ENCODE data around the gene DLGAP4.

Gene DLGAP4

GRCh38 chr20:36351937-36352336 is 45.8 kb downstream of the DLGAP4 start:
- no peak overlapping the region for H3K14ac ChIP-seq (ENCODE audit: low read length in 2 of 2)
- peaks cover 39 to 40% of the 10 kb centered on the region in 2 experiments for H3K27me3 ChIP-seq (ENCODE audit: control insufficient read depth in 1 of 2, insufficient read depth in 1 of 2, low read length in 2 of 2)
- H2BK5ac ChIP-seq (ENCODE audit: low read depth, low read length, poor library complexity, severe bottlenecking) = no peak overlapping the region
- no peak overlapping the region for H3K4ac ChIP-seq (ENCODE audit: low read depth in 1 of 2, low read length in 2 of 2)
- WGBS = 80% methylated on average over 6 of the region's 6 CpGs
- no peaks in the 10 kb centered on the region for H3K9me3 ChIP-seq (ENCODE audit: control insufficient read depth, low read length)
- no peak overlapping the region for H3K18ac ChIP-seq (ENCODE audit: low read depth in 1 of 2, low read length in 2 of 2)
- no peak overlapping the region for H3K4me2 ChIP-seq (ENCODE audit: low read length, poor library complexity, severe bottlenecking)
- no peak overlapping the region for H3K4me3 ChIP-seq (ENCODE audit: insufficient read depth in 1 of 2, low read depth in 1 of 2, low read length in 2 of 2)
- H4K8ac ChIP-seq (ENCODE audit: low read length) = no peak overlapping the region
- no peak overlapping the region for H2AK5ac ChIP-seq (ENCODE audit: low read length, severe bottlenecking)
- DNase-seq = no peak
- H3K4me1 ChIP-seq (ENCODE audit: control insufficient read depth, insufficient read depth, low read depth, low read length) = no peaks in the 10 kb centered on the region
- no peak overlapping the region for H3K23ac ChIP-seq (ENCODE audit: low read length in 2 of 2)
- no peaks in the 10 kb centered on the region for H3K36me3 ChIP-seq (ENCODE audit: control insufficient read depth in 1 of 2, insufficient read depth in 2 of 2, low read depth in 1 of 2, low read length in 2 of 2)
- no peak overlapping the region for H4K91ac ChIP-seq (ENCODE audit: low read length)
- H3K79me1 ChIP-seq (replicated peaks; ENCODE audit: low read length, poor library complexity, severe bottlenecking) = no peaks in the 10 kb centered on the region
- H3K27ac ChIP-seq (ENCODE audit: low read length, poor library complexity, severe bottlenecking) = no peak overlapping the region
- no peak overlapping the region for H2BK120ac ChIP-seq (ENCODE audit: low read depth, low read length)
- H3K9ac ChIP-seq (ENCODE audit: low read length) = no peak overlapping the region
- H2BK15ac ChIP-seq (ENCODE audit: low read depth, poor library complexity, severe bottlenecking) = no peak overlapping the region
- no peak overlapping the region for H2AFZ ChIP-seq (ENCODE audit: low read depth, low read length)
- H2BK12ac ChIP-seq (ENCODE audit: low read length in 2 of 2) = no peak overlapping the region

GRCh38 chr20:36352843-36353553 is 46.9 kb downstream of the DLGAP4 start:
- DNase-seq = no peak
- Histone ChIP-seq H4K91ac (ENCODE audit: low read length) (no peak overlapping the region), H3K27ac (ENCODE audit: low read length, poor library complexity, severe bottlenecking) (no peak overlapping the region), H2BK12ac (ENCODE audit: low read length in 2 of 2) (no peak overlapping the region), H4K8ac (ENCODE audit: low read length) (no peak overlapping the region), H3K36me3 (ENCODE audit: control insufficient read depth in 1 of 2, insufficient read depth in 2 of 2, low read depth in 1 of 2, low read length in 2 of 2) (no peaks in the 10 kb centered on the region), H2AFZ (ENCODE audit: low read depth, low read length) (no peak overlapping the region), H3K4me1 (ENCODE audit: control insufficient read depth, insufficient read depth, low read depth, low read length) (no peaks in the 10 kb centered on the region), H3K79me1 (replicated peaks; ENCODE audit: low read length, poor library complexity, severe bottlenecking) (no peaks in the 10 kb centered on the region), H3K4me2 (ENCODE audit: low read length, poor library complexity, severe bottlenecking) (no peak overlapping the region), H2BK120ac (ENCODE audit: low read depth, low read length) (no peak overlapping the region), H3K9me3 (ENCODE audit: control insufficient read depth, low read length) (no peaks in the 10 kb centered on the region), H3K4ac (ENCODE audit: low read depth in 1 of 2, low read length in 2 of 2) (no peak overlapping the region), H3K27me3 (ENCODE audit: control insufficient read depth in 1 of 2, insufficient read depth in 1 of 2, low read length in 2 of 2) (peaks cover 43 to 48% of the 10 kb centered on the region in 2 experiments), H2AK5ac (ENCODE audit: low read length, severe bottlenecking) (no peak overlapping the region), H3K9ac (ENCODE audit: low read length) (no peak overlapping the region), H3K14ac (ENCODE audit: low read length in 2 of 2) (no peak overlapping the region), H3K23ac (ENCODE audit: low read length in 2 of 2) (no peak overlapping the region), H2BK5ac (ENCODE audit: low read depth, low read length, poor library complexity, severe bottlenecking) (no peak overlapping the region), H3K18ac (ENCODE audit: low read depth in 1 of 2, low read length in 2 of 2) (no peak overlapping the region), H2BK15ac (ENCODE audit: low read depth, poor library complexity, severe bottlenecking) (no peak overlapping the region), H3K4me3 (ENCODE audit: insufficient read depth in 1 of 2, low read depth in 1 of 2, low read length in 2 of 2) (no peak overlapping the region)
- 67% methylated on average over 10 of the region's 11 CpGs for WGBS

GRCh38 chr20:36353740-36354139 is 47.6 kb downstream of the DLGAP4 start:
- 72% methylated on average over 9 of the region's 9 CpGs for WGBS

GRCh38 chr20:36355469-36356171 is 49.5 kb downstream of the DLGAP4 start:
- H4K91ac ChIP-seq (ENCODE audit: low read length) = no peak overlapping the region
- no peak overlapping the region for H2BK5ac ChIP-seq (ENCODE audit: low read depth, low read length, poor library complexity, severe bottlenecking)
- H3K14ac ChIP-seq (ENCODE audit: low read length in 2 of 2) = no peak overlapping the region
- no peak for DNase-seq
- no peaks in the 10 kb centered on the region for H3K79me1 ChIP-seq (replicated peaks; ENCODE audit: low read length, poor library complexity, severe bottlenecking)
- H2AFZ ChIP-seq (ENCODE audit: low read depth, low read length) = no peak overlapping the region
- H3K4ac ChIP-seq (ENCODE audit: low read depth in 1 of 2, low read length in 2 of 2) = no peak overlapping the region
- H2AK5ac ChIP-seq (ENCODE audit: low read length, severe bottlenecking) = no peak overlapping the region
- H3K27me3 ChIP-seq (ENCODE audit: control insufficient read depth in 1 of 2, insufficient read depth in 1 of 2, low read length in 2 of 2) = peaks cover 39 to 60% of the 10 kb centered on the region in 2 experiments
- no peak overlapping the region for H3K9ac ChIP-seq (ENCODE audit: low read length)
- H3K4me3 ChIP-seq (ENCODE audit: insufficient read depth in 1 of 2, low read depth in 1 of 2, low read length in 2 of 2) = no peak overlapping the region
- H2BK15ac ChIP-seq (ENCODE audit: low read depth, poor library complexity, severe bottlenecking) = no peak overlapping the region
- no peak overlapping the region for H4K8ac ChIP-seq (ENCODE audit: low read length)
- no peaks in the 10 kb centered on the region for H3K36me3 ChIP-seq (ENCODE audit: control insufficient read depth in 1 of 2, insufficient read depth in 2 of 2, low read depth in 1 of 2, low read length in 2 of 2)
- 85% methylated on average over 4 of the region's 5 CpGs for WGBS
- no peak overlapping the region for H2BK120ac ChIP-seq (ENCODE audit: low read depth, low read length)
- no peaks in the 10 kb centered on the region for H3K4me1 ChIP-seq (ENCODE audit: control insufficient read depth, insufficient read depth, low read depth, low read length)
- no peak overlapping the region for H3K18ac ChIP-seq (ENCODE audit: low read depth in 1 of 2, low read length in 2 of 2)
- no peak overlapping the region for H2BK12ac ChIP-seq (ENCODE audit: low read length in 2 of 2)
- no peak overlapping the region for H3K27ac ChIP-seq (ENCODE audit: low read length, poor library complexity, severe bottlenecking)
- H3K23ac ChIP-seq (ENCODE audit: low read length in 2 of 2) = no peak overlapping the region
- no peak overlapping the region for H3K4me2 ChIP-seq (ENCODE audit: low read length, poor library complexity, severe bottlenecking)
- no peaks in the 10 kb centered on the region for H3K9me3 ChIP-seq (ENCODE audit: control insufficient read depth, low read length)

More at GRCh38 chr20:36353740-36354139, 47.6 kb downstream of the DLGAP4 start:
- Histone ChIP-seq H3K18ac (ENCODE audit: low read depth in 1 of 2, low read length in 2 of 2) (no peak overlapping the region), H3K4me3 (ENCODE audit: insufficient read depth in 1 of 2, low read depth in 1 of 2, low read length in 2 of 2) (no peak overlapping the region), H2BK12ac (ENCODE audit: low read length in 2 of 2) (no peak overlapping the region), H3K14ac (ENCODE audit: low read length in 2 of 2) (no peak overlapping the region), H3K4ac (ENCODE audit: low read depth in 1 of 2, low read length in 2 of 2) (no peak overlapping the region), H2BK15ac (ENCODE audit: low read depth, poor library complexity, severe bottlenecking) (no peak overlapping the region), H2BK120ac (ENCODE audit: low read depth, low read length) (no peak overlapping the region), H2AK5ac (ENCODE audit: low read length, severe bottlenecking) (no peak overlapping the region), H3K4me1 (ENCODE audit: control insufficient read depth, insufficient read depth, low read depth, low read length) (no peaks in the 10 kb centered on the region), H3K36me3 (ENCODE audit: control insufficient read depth in 1 of 2, insufficient read depth in 2 of 2, low read depth in 1 of 2, low read length in 2 of 2) (no peaks in the 10 kb centered on the region), H2AFZ (ENCODE audit: low read depth, low read length) (no peak overlapping the region), H3K9ac (ENCODE audit: low read length) (no peak overlapping the region), H3K9me3 (ENCODE audit: control insufficient read depth, low read length) (no peaks in the 10 kb centered on the region), H3K4me2 (ENCODE audit: low read length, poor library complexity, severe bottlenecking) (no peak overlapping the region), H3K27ac (ENCODE audit: low read length, poor library complexity, severe bottlenecking) (no peak overlapping the region), H4K8ac (ENCODE audit: low read length) (no peak overlapping the region), H3K27me3 (ENCODE audit: control insufficient read depth in 1 of 2, insufficient read depth in 1 of 2, low read length in 2 of 2) (peaks cover 43 to 52% of the 10 kb centered on the region in 2 experiments), H4K91ac (ENCODE audit: low read length) (no peak overlapping the region), H3K79me1 (replicated peaks; ENCODE audit: low read length, poor library complexity, severe bottlenecking) (no peaks in the 10 kb centered on the region), H3K23ac (ENCODE audit: low read length in 2 of 2) (no peak overlapping the region), H2BK5ac (ENCODE audit: low read depth, low read length, poor library complexity, severe bottlenecking) (no peak overlapping the region)
- DNase-seq = no peak
